ENCODE measurements around the gene PABPC1L.

PABPC1L gene

DNA sequence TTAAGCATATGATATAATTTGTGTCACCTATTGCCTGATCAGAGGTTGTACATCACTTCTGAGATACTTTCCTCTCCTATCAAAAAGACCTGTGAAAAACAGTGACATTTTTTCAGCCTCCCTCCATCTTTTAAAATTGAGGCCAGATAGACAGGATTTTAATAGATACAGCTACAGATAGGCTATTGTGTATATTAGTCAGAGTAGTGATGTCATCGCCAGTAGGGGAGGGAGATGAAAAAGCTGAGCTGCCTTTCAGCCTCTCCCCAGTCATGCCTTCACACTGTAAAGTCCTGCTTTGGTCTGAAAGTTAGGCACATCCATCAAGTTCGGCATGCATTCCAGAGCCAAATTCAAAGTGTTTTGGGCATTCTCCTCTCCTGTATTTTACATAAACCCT, 7.9 kb upstream of the PABPC1L start:
- no peak for DNase-seq

DNA sequence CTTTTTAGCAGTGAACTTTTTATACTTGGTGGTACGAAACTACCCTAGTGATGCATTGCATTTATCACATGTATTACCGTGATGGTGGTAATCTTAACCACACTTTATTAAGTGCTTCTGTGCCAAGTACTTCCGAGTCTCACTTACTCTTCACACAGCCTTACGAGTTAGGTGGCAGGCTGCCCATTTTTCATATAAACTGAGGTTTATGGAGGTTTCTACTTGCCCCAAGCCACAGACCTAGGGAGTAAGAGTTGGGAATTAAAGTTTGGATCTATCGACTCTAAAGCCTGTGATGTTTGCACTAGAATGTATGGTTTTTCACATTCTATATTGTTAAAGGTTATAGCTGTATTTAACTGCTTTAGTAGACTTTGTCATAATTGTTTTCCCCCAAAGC, 5.5 kb upstream of the PABPC1L start:
- DNase-seq: no peak

DNA sequence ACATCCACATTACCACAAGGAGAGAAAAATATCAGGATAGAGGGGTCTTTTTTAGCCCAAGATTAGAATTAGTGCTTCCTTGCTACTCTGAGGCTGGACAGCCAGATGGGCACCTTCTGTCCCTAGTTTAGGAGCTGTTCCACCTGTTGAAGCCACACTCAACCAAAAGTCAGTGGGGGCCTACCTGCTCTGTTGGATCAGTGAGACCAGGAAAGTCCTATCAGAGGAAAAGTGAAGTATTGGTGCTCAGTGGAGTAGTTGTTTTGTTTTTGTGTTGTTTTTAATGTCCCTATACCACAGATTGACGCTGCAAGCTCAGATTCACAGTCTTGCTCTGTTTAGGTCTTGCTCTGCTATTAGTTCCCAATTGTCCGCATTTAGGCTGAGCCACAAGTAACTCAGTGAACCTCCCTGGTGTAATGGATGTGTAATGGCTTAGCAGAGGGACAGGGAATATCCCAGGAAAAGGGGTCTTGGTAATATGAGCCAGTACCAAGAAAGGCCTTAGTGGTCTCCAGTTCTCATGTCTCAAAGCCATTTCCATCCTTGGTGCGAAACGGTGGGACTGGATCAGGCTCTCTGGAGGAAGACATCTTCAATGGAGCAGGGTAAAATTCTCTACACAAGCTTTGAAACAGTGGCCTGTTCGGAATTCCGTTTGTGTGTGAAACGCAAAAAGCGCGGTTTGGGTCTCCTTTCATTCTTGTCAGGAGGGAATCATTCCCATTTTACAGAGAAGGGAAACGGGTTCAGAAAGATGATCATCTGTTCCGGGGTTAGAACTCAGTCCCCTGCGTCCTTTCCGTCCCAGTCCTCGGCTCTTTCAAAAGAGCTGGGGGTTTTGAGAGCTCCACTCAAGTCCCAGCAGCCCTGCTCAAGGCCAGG, 631 bp upstream of the PABPC1L start:
- DNase-seq: no peak

DNA sequence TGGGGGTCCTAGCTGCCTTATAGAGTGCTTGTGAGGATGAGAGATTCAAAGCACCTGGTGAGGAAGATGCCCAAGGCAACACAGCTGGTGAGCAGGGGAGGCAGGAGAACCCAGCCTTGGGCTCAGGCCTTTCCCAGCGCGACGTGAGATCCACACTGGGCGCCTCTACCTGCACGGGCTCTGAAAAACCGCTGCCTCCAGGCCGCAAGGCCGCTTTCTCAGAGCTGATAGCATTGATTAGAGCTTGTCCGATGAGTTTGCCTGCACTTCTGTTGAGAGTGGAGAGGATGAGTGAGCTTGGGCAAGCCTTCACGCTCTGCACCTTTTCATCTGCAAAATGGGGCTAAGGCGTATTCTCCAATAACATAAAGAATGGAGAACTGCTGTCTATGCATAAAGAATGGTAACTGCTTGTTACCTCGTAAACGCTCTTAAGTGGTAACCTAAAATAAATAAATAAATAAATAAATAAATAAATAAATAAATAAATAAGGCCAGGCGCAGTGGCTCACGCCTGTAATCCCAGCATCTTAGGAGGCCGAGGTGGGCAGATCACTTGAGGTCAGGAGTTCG, 916 bp downstream of the PABPC1L start:
- DNase-seq: no peak

DNA sequence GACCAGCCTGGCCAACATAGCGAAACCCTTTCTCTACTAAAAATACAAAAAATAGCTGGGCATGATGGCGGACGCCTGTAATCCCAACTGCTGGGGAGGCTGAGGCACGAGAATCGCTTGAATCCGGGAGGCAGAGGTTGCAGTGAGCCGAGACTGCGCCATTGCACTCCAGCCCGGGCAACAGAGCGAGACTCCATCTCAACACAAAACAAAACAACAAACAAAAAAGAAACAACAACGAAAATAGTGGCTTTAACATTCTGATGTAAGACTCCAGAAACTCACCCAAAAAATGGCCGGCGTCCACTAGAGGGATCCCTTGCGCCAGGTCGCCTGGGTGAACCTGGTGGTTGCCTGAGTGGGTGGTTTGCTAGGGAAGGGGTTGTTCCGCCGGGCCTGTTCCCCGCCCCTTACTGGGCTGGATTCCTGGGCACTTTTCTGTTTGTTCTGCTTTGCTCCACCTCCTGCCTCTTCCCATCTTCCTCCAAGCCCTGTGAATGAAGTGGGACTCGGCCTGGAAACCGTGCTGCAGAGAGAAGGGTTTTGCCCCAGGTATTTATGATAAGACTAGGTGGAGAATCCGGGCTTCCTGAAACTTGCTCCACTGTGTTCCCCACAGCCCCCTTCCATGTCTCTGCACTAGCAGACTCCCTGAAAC, 1.5 kb downstream of the PABPC1L start:
- peak; percentile 35 for DNase-seq

DNA sequence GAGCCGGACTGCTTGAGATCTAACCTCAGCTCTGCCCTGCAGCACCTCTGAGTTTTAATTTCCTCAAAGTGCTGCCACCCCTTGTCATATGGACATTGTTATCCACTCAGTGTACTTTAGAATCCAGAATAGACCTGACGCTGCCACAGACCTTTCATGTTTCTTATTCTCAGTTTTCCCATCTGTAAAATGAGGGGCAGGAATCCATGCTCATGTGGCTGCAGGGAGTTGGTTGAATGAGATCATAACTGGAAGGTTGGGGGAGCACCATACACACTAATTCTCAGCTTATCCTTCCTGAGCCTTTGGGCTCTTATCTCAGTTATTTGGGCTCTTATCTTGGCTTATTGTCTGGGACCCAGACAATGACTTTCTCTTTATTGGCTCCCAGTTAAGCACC, 2.3 kb downstream of the PABPC1L start:
- no peak for DNase-seq

DNA sequence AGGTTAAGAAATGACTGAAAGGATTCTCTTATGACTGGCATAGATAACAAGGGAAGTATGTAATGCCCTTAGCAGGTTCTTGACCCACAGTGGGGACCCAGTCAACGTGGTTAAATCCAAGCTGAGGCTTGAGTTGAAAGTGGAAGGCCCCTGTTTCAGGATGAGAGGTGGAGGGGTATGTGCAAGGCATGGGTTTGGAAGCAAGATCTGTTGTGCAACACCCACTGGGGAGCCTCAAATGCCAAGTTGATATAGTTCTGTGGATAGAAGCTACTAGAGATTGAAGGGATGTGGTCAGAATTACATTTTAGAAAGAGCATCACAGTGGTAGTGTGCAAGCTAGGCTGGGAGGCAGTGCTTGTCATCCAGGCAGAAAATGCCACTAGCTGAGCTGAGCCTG, 5.1 kb downstream of the PABPC1L start:
- no peak for DNase-seq

DNA sequence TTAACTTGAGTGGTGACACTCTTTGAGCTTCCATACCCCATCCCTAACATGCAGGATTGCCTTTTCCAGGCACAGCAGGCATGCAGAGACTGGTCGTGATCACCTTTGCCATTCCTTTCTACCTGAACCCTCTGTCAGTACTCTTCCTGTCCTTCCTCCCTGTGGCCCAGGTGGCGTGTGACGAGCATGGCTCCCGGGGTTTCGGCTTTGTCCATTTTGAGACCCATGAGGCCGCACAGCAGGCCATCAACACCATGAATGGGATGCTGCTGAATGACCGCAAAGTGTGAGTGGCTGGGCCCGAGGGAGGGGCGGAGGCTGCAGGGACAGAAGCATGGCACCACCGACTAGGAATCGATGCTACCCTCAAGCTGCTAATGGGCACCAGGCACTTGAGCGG, 6.7 kb downstream of the PABPC1L start:
- no peak for DNase-seq

DNA sequence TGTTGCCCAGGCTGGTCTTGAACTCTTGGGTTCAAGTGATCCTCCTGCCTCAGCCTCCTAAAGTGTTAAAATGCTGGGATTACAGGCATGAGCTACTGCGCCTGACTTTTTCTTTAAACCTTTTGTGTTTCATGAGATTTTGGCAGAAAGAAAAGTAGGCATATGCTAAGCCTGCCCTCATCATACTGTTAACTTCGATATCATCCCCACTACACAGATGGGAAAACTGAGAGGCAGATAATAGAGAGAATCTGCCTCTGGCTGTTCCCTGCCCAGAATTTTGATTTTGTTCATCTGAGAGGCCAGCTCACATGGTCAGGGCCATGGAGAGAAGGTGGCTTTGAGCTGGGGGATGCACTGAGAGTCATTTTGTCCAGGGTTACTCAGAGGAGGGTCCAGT, 7.5 kb downstream of the PABPC1L start:
- DNase-seq: no peak

DNA sequence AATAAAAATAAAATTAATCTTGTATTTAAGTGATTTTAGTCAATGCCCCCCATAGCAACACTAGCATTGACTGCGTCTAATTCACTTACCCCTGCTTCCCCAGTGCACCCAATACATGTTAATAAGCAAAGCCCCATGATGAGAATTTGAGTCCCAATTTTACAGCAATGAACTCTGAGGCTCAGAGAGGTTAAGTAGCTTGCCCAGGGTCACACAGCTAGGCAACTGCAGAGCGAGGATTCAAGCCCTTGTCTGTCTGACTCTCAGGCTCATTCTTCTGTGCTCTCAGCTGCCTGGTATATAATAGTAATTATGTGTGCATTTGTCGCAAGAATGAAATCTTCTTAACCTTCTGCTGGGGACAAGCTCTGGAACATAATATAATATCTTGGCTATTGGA, 8.5 kb downstream of the PABPC1L start:
- DNase-seq: no peak

DNA sequence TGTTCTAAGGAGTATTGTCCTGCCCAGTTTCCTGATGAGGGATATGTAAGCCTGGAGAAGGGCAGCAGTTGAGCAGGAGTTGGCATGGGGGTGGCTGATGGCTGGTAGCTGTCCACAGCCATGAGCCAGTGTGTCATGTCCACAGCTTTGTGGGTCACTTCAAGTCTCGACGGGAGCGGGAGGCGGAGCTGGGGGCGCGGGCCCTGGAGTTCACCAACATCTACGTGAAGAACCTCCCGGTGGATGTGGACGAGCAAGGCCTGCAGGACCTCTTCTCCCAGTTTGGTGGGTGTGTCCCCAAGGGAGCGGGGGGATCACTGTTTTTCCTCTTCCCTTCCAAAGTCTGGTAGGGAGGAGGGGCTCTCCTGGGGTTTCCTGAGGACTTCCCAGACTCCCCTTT, 8.9 kb downstream of the PABPC1L start:
- no peak for DNase-seq

DNA sequence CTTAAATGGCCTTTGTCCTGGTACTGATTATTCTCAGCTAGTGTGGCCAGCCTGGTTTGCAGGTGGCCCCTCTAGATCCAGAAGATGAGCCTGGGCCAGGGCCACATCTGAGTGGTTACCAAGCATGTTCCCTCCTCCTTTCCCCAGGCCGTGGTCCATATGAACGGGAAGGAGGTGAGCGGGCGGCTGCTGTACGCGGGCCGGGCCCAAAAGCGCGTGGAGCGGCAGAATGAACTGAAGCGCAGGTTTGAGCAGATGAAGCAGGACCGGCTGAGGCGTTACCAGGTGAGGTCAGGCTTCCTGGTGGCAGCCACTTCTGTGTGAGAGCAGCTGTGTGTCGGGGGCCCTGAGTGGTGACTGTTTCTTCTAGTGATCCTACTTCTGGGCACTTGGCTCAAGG, 11.6 kb downstream of the PABPC1L start:
- DNase-seq: no peak

DNA sequence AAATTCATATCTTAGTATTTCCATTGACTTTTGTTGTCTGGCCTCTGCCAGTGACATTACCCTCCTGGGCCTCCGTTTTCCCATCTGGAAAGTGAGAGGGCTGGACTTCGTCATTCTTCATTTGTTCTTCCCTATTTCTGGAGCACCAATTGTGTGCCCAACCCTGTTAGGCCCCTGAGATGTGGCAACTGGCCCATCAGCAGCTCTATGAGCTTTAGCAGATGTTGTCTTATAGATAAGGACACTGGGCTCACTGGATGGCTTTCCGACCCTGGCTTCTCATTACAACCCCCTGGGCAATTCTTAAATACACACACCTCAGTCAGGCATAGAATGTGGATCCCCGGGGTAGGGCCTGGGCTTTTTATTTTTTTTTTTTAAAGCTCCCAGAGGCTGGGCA, 14.7 kb downstream of the PABPC1L start:
- no peak for DNase-seq

DNA sequence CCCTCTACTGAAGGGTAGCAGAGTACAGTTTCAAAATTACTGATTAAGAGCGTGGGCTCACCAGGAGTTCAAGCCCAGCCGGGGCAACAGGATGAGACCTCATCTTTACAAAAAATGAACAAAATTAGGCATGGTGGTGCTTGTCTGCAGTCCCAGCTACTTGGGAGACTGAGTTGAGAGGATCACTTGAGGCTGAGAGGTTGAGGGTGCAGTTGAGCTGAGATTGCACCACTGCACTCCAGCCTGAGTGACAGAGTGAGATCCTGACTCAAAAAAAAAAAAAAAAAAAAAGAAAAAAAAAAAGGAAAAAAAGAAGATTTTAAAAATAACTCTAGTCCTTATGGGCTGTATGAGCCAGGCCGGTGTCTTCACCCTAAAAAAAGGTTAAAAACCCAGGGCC, 18.7 kb downstream of the PABPC1L start:
- no peak for DNase-seq

DNA sequence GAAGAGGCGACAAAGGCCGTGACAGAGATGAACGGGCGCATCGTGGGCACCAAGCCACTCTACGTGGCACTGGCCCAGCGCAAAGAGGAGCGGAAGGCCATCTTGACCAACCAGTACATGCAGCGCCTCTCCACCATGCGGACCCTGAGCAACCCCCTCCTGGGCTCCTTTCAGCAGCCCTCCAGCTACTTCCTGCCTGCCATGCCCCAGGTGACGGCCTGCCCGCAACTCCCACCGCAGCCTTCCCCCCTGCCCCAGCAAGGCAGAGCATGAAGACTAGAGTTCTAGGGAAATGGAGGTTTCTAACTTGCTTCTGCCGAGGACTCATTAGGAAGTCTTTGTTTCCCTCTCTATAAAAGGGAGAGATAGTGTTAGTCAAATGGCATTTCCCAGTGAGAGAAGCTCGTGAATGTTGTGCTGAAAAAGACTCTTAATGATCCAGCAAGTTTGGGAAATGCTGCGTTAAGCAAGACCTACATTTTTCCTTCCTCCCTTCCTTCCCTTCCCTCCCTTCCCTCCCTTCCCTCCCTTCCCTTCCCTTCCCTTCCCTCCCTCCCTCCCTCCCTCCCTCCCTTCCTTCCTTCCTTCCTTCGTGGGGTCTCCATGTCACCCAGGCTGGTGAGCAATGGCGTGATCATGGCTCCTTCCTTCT, 20.8 kb downstream of the PABPC1L start:
- no peak for DNase-seq

DNA sequence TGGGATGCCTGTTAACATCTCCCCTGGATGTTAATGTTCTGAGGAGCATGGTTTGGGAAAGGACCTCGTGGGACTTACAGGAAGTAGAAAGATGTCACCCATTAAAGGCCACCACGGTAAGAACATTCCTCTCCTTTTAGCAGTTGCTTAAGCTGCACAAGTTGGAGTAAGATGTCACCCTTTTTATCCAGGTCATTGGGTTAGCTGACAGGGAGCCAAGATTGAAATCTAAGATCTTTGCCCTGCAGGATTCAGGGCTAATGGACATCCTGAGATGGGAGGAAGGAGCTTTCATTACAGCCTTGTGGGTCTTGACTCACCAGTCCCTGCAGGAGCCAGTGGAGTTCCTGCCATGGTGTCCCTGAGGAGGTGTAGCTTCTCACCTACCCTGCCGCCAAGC, 22.1 kb downstream of the PABPC1L start:
- DNase-seq: no peak

DNA sequence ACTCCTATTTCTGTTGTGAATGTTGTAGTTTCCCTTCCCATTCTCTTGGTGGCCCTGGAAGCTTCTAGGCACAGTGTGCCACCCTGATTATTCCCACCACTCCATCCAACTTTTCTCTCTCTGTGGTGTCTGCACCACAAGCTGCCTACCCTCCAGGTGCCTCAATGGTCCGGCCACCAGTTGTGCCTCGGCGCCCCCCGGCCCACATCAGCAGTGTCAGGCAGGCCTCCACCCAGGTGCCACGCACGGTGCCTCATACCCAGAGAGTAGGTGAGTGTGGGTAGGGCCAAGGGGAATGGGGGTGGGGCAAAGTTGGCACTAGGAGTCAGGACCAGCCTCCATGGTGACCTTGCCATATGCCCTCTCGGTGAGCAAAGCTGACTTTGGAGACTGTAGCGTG, 23.1 kb downstream of the PABPC1L start:
- DNase-seq: no peak

DNA sequence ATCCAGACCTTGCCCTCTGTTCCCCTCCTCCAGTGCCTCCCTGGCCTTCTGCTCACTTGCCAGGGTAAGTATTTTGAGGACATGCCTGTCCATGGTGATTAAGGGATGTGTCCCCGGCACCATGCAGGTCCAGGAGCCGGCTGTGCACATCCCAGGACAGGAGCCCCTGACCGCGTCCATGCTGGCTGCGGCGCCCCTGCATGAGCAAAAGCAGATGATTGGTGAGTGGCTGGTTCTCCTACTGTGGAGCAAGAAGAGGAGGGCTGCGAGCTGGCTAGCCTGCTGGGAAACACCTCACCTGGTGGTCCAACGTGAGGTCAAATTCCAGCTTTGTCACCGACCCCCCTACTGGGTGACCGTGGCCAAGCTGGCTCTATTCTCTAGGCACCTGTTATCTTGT, 26.6 kb downstream of the PABPC1L start:
- no peak for DNase-seq

DNA sequence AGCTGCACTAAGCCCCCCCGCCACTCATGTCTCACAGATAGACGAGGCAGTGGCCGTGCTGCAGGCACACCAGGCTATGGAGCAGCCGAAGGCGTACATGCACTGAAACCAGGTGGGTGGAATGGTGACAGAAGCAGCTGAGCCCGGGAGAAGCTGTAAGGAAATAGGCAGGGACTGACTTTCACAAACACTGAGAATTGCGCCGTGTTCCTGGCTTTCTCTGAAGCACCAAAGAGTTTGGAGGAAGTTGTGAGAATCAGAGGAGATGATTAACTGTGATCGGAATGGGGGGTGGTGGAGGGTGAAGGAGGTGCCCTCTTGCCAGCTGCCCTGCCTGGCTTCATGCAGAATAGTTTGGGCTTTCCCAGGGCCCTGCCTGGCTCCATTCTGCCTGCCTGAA, 28.8 kb downstream of the PABPC1L start:
- no peak for DNase-seq

DNA sequence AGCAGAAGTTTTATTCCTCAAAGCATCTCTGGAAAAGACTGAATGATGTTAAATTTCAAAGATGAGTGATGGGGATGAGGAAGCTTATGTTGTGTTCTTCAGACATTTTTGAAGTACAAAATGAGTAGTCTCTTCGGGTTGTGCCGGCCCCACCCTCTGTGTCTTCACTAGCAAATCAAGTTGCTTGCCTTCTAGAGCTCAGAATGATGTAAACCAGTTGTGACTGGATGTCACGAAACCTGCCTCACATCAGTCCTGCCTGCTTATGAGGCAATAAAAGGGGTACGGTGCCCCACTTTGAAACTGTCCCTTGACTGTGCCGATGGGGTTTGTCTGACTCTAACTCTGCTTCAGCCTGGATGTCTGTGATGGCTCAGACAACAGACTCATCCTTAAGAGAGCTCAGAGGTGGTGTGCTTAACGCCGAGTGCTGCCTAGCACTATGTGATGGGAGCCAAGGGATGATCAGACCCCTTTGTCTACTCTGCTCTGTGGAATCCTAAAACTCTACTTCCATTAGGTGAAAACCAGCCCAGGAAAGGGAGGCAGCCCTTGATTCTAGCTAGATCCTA, 31.3 kb downstream of the PABPC1L start:
- no peak for DNase-seq

DNA sequence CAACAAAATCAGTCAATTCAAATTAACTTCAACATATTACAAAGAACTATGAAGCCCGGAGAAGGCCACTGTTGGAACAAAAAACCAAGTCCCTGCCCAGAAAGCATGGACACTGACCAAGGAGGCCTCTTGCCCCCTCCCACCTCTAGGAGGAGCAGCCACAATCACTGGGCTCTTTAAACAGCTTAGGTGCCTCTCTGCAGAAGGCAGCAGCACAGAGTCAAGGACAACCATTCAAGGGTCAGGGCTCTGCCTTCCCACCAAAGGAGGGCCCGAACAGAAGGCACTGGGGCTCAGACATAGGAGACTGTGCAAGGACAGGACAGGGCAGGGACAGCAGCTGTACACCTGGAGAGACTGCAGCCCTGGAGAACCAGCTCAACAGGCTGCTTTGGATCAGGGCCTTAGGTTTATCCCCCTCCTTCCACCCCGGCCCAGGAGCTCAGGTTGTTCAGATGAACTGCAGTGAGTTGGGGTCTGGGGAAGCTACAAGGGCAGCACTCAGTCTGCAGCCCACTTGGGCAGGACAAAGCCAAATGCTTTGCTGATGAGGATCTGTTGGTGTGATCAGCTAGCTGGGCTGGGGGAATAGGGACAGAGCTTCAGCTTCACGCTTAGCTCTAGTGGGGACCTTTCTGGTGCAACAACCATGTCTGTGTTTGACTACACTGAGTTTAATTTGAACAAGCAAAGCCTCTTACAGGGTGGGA, 32.6 kb downstream of the PABPC1L start:
- DNase-seq: no peak

DNA sequence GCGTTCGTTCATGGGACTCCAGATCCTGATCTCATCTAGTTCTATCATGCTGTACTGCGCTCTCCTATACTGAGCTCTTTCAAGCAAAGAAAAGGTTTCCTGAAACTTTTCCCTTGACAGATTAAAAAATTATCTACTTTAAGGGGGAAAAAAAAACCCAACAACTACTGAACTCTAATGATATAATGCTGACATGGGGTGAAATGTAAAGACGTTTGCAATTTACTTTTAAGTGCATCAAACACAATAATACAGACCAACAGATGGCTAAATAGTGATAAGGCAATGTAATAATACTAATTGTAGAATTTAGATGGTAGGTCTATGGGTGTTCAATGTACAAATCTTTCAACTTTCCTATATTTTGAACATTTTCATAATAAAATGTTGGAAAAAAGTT, 34.0 kb downstream of the PABPC1L start:
- no peak for DNase-seq

DNA sequence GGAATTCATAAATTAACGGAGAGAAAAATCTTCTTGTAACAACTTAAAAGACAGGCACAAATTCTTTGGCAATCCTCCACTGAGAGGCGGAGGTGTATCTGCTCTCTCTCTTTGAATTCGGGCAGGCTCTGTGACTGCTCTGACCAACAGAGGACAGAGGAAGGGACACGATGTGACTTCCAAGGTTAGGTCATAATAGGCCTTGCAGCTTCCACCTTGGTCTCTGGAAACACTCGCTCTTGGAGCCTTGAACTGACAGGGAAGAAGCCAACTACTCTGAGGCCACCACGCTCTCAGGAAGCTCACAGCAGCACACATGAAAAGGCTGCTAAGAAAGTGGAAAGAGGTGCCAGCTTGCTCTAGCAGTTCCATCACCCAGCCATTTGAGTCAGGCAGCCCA, 35.4 kb downstream of the PABPC1L start:
- DNase-seq: no peak
